Measurements from ENCODE around the gene FYTTD1.
"Not testable (repeated sequence)": the region's sequence is repeated elsewhere in the genome, so short reads cannot be mapped to it uniquely, and the experiment has no call there.

Gene FYTTD1

DNA sequence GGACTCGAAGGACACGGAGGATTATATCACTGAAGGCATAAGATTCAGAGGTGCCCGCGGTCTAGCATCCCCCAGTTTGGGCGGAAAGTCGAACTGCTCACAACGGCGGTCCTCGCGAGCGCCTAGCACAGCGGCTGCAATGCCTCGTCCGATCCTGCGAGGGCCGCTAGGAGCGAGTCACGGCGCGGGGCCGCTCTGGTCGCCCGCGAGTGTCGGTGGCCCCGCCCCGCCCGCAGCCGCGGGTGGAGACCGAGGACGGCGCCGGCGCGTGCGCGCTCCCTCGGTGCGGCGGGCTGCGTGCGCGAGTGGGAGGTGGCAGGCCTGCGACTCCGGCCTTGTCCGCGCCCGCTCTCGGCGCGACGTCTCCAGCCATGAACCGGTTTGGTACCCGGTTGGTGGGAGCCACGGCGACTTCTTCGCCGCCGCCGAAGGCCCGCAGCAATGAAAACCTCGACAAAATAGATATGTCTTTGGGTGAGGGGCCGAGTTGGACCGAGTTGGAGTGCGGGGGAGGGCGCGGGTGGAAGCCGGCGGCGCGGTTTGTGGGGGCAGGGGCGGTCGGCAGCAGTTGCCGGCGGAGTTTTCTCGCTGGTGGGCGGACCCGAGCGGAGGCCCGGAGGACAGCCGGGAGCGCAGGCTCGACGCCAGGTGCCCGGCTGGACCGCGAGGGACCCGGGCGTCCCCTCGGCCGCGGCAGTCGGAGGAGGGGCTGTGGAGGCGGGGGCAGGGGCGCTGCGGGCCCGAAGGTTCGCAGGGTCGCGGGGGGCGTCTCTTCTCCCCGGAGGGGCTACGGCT lies at the start of gene FYTTD1:
TSS of gene FYTTD1 (plus strand) at position 283 of the 795 bp plus-strand sequence. CDS start at position 372, 89 bp downstream.
- no peak for DNase-seq (ENCODE audit: low read depth, low spot score)

DNA sequence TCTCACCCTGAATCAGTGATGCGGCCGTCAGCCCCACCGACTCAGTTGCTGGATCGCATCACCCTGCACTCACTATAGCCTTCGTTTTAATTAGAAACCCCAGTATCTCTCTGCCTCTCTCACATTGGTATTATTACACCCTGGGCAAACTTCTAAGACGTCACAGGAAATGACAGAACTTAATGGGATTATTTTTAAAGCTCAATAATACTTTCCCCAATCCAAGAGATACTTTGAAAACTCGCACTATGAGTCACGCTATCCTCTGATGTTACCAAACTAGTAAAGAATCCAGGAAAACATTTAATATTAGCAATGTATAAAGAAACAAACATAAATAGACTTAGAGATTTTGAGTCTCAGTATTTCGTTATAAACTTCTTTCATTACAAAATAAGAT lies 49.6 kb upstream of the FYTTD1 start:
- DNase-seq (ENCODE audit: low read depth, low spot score): no peak

GRCh38 chr3:197701841-197702240 lies 47.8 kb upstream of the FYTTD1 start:
- DNase-seq (ENCODE audit: low read depth, low spot score): no peak

DNA sequence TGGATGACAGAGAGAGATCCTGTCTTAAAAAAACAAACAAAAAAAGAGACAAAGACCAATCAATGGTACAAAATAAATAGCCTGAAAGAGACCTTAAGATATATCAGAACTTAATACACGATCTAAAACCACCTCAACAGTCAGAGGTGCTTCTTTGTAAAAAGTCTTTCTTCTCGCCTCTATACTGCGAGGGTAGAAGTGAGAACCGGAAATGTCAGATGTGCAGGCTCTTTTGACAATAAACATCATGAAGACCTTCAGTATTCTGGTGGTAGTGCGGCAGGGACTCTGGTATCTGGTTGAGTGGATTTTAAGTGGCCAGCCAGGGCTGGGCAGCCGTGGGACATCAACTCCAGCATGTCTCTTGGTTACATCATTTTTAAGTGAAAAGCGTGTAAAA lies 43.0 kb upstream of the FYTTD1 start:
- no peak for DNase-seq (ENCODE audit: low read depth, low spot score)

GRCh38 chr3:197709135-197709534 lies 40.5 kb upstream of the FYTTD1 start:
- no peak for DNase-seq (ENCODE audit: low read depth, low spot score)

GRCh38 chr3:197710965-197711364 lies 38.7 kb upstream of the FYTTD1 start:
- DNase-seq (ENCODE audit: low read depth, low spot score): not testable (repeated sequence)

GRCh38 chr3:197711973-197712707 lies 37.5 kb upstream of the FYTTD1 start:
- peak; percentile 90 for DNase-seq (ENCODE audit: low read depth, low spot score)

DNA sequence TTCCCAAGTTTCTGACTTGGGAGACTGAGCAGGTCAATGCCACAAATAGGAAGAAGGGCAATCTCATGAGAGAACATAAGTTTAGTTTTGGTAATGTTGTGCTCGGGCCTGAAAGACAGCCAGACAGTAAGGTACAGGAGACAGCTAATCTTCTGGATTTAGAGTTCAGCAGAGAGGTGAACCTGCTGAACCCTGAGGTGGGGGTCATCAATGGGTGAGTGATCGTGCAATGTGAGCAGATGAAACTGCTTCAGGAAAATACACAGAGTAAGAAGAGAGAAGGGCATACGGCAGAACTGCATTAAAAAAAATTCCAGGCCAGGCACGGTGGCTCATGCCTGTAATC lies 36.2 kb upstream of the FYTTD1 start:
- DNase-seq (ENCODE audit: low read depth, low spot score): no peak

DNA sequence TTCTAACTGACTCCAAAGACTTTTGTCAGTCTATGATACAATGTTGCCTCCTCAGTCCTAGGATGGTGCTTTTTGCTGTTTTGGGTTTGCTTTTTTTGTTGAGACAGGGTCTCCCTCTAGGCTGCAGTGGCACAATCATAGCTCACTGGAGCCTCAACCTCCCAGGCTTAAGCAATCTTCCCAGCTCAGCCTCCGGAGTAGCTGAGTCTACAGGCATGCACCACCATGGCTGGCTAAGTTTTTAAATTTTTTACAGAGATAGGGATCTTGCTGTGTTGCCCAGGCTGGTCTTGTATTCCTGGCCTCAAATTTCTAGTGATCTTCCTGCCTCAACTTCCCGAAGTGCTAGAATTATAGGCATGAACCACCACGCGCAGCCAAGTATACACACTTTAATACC lies 35.4 kb upstream of the FYTTD1 start:
- no peak for DNase-seq (ENCODE audit: low read depth, low spot score)

DNA sequence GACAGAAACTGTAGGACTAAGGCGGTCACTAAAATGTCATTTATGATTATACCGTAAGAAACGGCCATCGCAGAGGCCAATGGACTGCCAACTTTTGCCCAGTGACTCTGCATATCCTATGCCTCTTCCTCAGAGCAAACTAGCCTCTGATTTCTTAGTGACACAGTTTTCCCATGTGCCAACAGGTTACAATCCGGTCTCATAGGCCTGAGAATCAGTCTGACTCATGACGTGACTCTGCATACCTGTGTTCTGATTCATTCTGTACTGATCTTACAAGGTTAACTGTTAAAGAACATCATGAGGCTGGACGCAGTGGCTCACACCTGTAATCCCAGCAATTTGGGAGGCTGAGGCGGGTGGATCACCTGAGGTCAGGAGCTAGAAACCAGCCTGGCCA lies 30.8 kb upstream of the FYTTD1 start:
- DNase-seq (ENCODE audit: low read depth, low spot score): no peak

DNA sequence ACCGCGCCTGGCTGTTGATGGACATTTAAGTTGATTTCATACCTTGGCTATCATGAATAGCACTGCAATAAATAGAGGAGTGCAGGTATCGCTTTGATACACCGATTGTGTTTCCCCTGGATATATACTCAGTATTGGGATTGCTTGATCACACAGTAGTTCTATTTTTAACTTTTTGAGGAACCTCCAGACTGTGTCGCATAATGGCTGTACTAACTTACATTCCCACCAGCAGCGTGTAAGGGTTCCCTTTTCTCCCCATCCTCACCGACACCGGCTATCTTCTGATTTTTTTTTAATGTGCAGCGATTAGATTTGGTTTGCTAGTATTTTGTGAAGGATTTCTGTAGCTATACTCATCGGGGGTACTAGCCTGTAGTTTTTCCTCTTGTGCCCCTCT lies 29.0 kb upstream of the FYTTD1 start:
- no peak for DNase-seq (ENCODE audit: low read depth, low spot score)

DNA sequence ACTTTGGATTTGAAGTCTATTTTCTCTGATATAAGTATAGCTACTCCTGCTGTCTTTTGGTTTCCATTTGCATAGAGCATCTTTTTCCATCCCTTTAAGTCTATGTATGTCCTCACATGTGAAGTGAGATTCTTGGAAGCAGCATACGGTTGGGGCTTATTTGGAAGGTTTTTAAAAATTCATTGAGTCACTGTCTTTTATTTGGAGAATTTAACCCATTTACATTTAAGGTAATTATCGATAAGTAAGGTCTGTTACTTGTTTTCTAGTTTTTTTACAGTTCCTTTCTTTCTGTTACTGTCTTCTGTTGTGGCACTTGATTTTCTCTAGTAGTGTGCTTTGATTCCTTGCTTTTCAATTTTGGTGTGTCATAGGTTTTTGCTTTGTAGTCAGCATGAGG lies 26.9 kb upstream of the FYTTD1 start:
- no peak for DNase-seq (ENCODE audit: low read depth, low spot score)

- DNase-seq (ENCODE audit: low read depth, low spot score): not testable (repeated sequence)
Measured at GRCh38 chr3:197727878-197728277, 21.8 kb upstream of the FYTTD1 start.

GRCh38 chr3:197728487-197728886 lies 21.2 kb upstream of the FYTTD1 start:
- DNase-seq (ENCODE audit: low read depth, low spot score): no peak

- DNase-seq (ENCODE audit: low read depth, low spot score): no peak
Measured at GRCh38 chr3:197730200-197730599, 19.5 kb upstream of the FYTTD1 start.

- not testable (repeated sequence) for DNase-seq (ENCODE audit: low read depth, low spot score)
Measured at GRCh38 chr3:197730770-197731169, 18.9 kb upstream of the FYTTD1 start.

DNA sequence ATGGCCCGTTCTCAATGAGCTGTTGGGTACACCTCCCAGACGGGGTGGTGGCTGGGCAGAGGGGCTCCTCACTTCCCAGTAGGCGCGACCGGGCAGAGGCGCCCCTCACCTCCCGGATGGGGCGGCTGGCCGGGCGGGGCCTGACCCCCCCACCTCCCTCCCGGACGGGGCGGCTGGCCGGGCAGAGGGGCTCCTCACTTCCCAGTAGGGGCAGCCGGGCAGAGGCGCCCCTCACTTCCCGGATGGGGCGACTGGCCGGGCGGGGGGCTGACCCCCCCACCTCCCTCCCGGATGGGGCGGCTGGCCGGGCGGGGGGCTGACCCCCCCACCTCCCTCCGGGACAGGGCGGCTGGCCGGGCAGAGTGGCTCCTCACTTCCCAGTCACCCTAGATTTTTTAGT lies 18.2 kb upstream of the FYTTD1 start:
- not testable (repeated sequence) for DNase-seq (ENCODE audit: low read depth, low spot score)

- no peak for DNase-seq (ENCODE audit: low read depth, low spot score)
Measured at GRCh38 chr3:197733042-197733441, 16.6 kb upstream of the FYTTD1 start.

DNA sequence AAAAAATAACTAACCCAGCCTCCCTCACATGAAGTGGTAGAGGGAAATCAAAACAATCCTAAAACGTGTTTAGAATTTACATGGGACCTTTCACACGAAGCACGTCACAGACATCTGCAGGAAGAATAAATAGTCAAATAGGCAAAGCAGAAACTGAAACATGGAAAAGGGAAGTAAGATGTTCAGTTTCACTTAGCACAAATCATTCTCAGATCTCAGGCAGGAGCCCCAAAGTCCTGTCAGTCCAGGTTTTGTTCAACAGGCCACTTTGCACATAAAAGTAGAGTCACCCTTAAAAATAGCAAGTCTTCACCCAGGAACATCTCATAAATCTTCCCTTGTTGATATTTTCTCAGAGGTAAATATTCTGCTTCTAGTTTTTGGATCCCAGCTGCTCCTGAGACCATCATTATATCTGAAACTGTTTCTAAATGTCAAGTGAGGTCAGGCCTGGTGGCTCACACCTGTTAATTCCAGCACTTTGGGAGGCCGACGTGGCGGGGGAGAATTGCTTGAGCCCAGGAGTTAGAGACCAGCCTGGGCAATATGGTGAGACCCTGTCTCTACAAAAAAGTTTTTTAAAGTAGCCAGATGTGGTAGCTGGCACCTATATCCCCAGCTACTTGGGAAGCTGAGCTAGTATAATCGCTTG lies 14.9 kb upstream of the FYTTD1 start:
- DNase-seq (ENCODE audit: low read depth, low spot score): no peak

DNA sequence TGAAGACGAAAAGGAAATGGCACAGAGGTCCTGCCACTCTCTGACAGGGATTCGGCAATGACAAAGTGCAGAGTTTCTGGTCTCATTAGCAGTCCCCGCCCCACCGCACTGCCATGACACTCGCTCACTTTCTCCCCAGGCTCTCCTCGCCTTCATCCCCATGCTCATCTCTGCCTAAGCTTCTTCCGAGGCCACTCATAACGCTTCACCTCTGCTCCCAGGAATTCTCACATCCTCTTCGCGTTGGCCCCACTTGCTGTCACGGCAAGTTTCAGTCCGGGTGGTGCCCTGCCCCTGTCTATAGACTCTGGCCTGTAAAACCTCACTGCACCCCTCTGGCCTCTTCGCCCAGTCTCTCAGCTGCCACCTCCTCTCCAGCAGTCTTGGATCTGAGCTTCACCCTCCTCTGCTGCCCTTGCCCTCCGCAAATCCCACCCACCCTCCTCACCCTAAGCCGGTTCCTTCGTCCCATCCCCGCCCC lies 13.6 kb upstream of the FYTTD1 start:
- no peak for DNase-seq (ENCODE audit: low read depth, low spot score)

DNA sequence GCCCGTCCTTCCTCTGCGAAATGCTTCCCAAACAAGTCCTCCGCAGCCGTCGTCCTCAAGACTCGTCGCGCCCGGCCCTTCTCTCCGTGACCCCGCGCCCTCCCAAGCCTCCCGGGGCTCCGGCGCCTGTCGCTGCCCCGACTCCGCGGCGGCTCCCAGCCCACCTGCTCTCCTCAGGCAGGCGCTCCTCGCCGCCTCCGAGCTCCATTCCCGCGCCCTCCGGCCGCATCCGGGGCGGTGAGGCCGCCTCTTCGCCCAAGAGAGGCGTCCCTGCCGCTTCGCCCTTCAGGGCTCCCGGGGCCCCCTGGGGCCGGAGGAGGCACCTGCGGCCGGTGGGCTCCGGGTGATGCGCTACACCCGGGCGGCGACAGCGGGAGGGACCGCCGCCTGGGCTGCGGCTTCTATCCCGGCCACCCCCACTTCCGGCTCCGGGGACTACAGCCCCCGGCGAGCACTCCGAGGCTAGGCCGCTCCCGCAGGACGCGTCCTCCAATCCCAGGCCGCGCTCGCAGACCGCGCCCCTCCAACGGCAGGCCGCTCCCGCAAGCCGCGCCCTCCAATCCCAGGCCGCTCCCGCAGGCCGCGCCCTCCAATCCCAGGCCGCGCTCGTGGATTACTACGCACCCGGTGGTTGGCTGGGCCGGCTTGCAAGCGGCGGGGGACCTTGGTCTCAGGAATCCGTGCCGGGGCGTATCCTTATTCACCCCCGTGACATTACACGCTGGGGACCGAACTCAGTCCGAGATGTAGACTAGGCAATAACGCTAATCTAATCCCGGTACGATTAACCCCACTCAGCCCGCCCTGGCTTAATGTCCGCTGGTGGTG lies 13.0 kb upstream of the FYTTD1 start, which contains the start of gene RUBCN:
TSS of gene RUBCN (minus strand) at position 414 of the 828 bp plus-strand sequence. CDS start at position 229, 185 bp downstream.
- DNase-seq (ENCODE audit: low read depth, low spot score): peak; percentile 78

GRCh38 chr3:197737319-197737649 lies 12.4 kb upstream of the FYTTD1 start:
- DNase-seq (ENCODE audit: low read depth, low spot score): no peak

Data from brain pericyte (primary cell).